ENCODE results near the gene SPATA32. TPM values are rescaled to one million over a fixed set of nuclear protein-coding genes. Genes with fewer than 3 reads are reported as not detected.

The SPATA32 gene
- total and polyA plus RNA-seq, 7 donors, result 0.07 TPM; not detected in 6

- H3K4me1 ChIP-seq, result peaks cover 0 to 33% (median 23%) of the 10 kb centered on the region in 4 donors
- no peak overlapping the region for H3K4me3 ChIP-seq
- WGBS, 2 donors, result 49 to 77% methylated on average over 7 of the region's 7 CpGs
- DNase-seq, result no peak
- peak overlapping the region in 3 of 4 donors; percentile 44 to 79 (median 76) for H3K27ac ChIP-seq
- intact Hi-C loops (cut with DNase I), result no loop called here
- H3K9me3 ChIP-seq, result no peaks in the 10 kb centered on the region
- TF ChIP-seq POLR2A (IDR thresholded peaks at IDR 0.05) (no peak), POLR2AphosphoS5 (IDR thresholded peaks at IDR 0.05) (no peak), EP300 (IDR thresholded peaks at IDR 0.05) (no peak)
- TF ChIP-seq, protein P1, sequence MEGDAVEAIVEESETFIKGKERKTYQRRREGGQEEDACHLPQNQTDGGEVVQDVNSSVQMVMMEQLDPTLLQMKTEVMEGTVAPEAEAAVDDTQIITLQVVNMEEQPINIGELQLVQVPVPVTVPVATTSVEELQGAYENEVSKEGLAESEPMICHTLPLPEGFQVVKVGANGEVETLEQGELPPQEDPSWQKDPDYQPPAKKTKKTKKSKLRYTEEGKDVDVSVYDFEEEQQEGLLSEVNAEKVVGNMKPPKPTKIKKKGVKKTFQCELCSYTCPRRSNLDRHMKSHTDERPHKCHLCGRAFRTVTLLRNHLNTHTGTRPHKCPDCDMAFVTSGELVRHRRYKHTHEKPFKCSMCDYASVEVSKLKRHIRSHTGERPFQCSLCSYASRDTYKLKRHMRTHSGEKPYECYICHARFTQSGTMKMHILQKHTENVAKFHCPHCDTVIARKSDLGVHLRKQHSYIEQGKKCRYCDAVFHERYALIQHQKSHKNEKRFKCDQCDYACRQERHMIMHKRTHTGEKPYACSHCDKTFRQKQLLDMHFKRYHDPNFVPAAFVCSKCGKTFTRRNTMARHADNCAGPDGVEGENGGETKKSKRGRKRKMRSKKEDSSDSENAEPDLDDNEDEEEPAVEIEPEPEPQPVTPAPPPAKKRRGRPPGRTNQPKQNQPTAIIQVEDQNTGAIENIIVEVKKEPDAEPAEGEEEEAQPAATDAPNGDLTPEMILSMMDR (IDR thresholded peaks at IDR 0.05), result no peak
- peaks cover 7 to 31% (median 18%) of the 10 kb centered on the region in 3 donors for H3K27me3 ChIP-seq
- H3K36me3 ChIP-seq, result no peaks in the 10 kb centered on the region
These were observed 36.7 kb downstream of the SPATA32 start for GRCh38 chr17:45225051-45225700.

GRCh38 chr17:45224671-45225050 is 37.2 kb downstream of the SPATA32 start:
- TF ChIP-seq POLR2A (IDR thresholded peaks at IDR 0.05) (no peak), POLR2AphosphoS5 (IDR thresholded peaks at IDR 0.05) (no peak), EP300 (IDR thresholded peaks at IDR 0.05) (no peak)
- TF ChIP-seq, protein P1 (IDR thresholded peaks at IDR 0.05), result no peak
- no peak for DNase-seq
- Histone ChIP-seq H3K27ac (peak overlapping the region in 2 of 4 donors; percentile 76 to 79), H3K9me3 (no peaks in the 10 kb centered on the region), H3K4me1 (peaks cover 0 to 33% (median 23%) of the 10 kb centered on the region in 4 donors), H3K27me3 (peaks cover 7 to 31% (median 18%) of the 10 kb centered on the region in 3 donors), H3K4me3 (no peak overlapping the region), H3K36me3 (no peaks in the 10 kb centered on the region)
- WGBS, 2 donors, result 66 to 84% methylated on average over 9 of the region's 9 CpGs
- intact Hi-C loops (cut with DNase I), result loop anchor here (5.0 kb wide), 1 partner anchor 93 kb away; the partner anchor contains the start of gene MAP3K14

DNA sequence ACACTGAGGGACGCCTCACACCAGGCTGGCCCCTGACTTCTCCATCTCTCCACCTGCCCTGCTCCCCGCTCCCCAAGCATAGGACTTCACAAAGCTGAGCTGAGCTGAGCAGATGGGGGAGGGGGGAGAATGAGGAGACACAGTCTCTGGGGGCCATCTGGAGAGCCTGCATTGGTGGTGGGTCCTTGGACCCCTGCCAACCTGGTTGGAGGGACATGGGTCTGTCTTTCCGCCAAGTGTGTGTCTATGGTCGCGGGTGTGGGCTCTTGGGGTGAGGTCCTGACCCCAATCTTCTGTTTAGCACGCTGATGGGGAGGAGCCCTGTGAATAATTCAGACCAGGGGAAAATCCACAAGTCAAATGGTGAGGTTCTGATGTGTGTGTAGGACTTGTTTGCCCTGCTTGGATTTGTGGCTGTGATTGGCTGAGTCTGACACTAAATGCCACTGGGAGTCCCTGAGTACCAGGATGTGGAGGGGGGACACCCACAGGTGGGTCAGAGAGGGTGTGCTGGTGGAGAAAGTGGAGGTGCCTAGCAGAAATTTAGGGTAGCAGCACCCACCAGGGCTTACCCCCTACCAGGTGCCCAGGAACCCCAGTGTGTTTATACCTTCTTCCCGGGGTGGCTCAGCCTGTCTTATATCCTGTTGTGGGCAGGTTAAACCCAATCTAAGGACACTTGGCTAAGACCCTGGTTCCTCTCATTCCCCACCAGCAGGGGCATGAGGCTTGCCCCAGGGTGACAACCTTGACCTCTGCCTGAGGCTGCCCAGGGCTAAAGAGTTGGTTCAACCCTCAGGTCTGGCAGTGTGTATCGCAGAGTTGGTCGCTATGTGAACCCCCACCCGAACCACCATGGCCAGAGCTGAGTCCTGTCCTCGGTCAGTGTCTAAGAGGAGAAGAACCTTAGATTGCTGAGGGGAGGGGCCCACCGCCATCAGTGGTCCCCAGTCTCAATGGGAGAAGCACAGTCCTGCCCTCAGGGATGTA is 38.1 kb downstream of the SPATA32 start:
- peak overlapping the region in 2 of 4 donors; percentile 56 to 57 for H3K4me3 ChIP-seq
- H3K27ac ChIP-seq, result peak overlapping the region in 2 of 4 donors; percentile 75 to 76
- 53 to 76% methylated on average over 12 of the region's 12 CpGs for WGBS, 2 donors
- TF ChIP-seq, protein P1 (IDR thresholded peaks at IDR 0.05), result no peak
- TF ChIP-seq POLR2AphosphoS5 (IDR thresholded peaks at IDR 0.05), result no peak
- TF ChIP-seq EP300 (IDR thresholded peaks at IDR 0.05), result no peak
- intact Hi-C loops (cut with DNase I), result loop anchor here (5.0 kb wide), 1 partner anchor 93 kb away; the partner anchor contains the start of gene MAP3K14
- H3K4me1 ChIP-seq, result peaks cover 0 to 33% (median 23%) of the 10 kb centered on the region in 4 donors
- H3K36me3 ChIP-seq, result no peaks in the 10 kb centered on the region
- no peaks in the 10 kb centered on the region for H3K9me3 ChIP-seq
- DNase-seq, result no peak
- H3K27me3 ChIP-seq, result peaks cover 7 to 31% (median 18%) of the 10 kb centered on the region in 3 donors

- H3K9me3 ChIP-seq, result no peaks in the 10 kb centered on the region
- intact Hi-C loops (cut with DNase I), result loop anchor here (5.0 kb wide), 1 partner anchor 94 kb away; the partner anchor contains the start of gene MAP3K14
- peak overlapping the region in 3 of 4 donors; percentile 56 to 57 (median 56) for H3K4me3 ChIP-seq
- DNase-seq, result no peak
- WGBS, 2 donors, result 45 to 72% methylated on average over 8 of the region's 8 CpGs
- peaks cover 7 to 31% (median 18%) of the 10 kb centered on the region in 3 donors for H3K27me3 ChIP-seq
- H3K27ac ChIP-seq, result peak overlapping the region; percentile 18 to 75 (median 63)
- TF ChIP-seq POLR2A (IDR thresholded peaks at IDR 0.05) (no peak), EP300 (IDR thresholded peaks at IDR 0.05) (no peak), POLR2AphosphoS5 (IDR thresholded peaks at IDR 0.05) (no peak)
- TF ChIP-seq, protein P1 (IDR thresholded peaks at IDR 0.05), result no peak
- no peaks in the 10 kb centered on the region for H3K36me3 ChIP-seq
- H3K4me1 ChIP-seq, result peaks cover 0 to 28% (median 17%) of the 10 kb centered on the region in 4 donors
These were observed 38.8 kb downstream of the SPATA32 start for GRCh38 chr17:45222996-45223538.

Data from sigmoid colon (tissue), 7 donors.